Lung (tissue), 12 donors: ENCODE data around the gene NACAD. TPM values are rescaled to one million over a fixed set of nuclear protein-coding genes. Genes with fewer than 3 reads are reported as not detected.

Source experiments
- ATAC-seq: fragments of 200-7000 bp; cut with Tn5 transposase; one replicate; pipeline ENCODE4 v1.9.1; 2020; ENCODE audit warnings: moderate number of reproducible peaks; ENCODE audit not compliant: insufficient read depth, low FRiP score
- DNase-seq, 3 donors: peaks; one replicate each; pipeline ENCODE4 v3.0.0-alpha.2; 2013 to 2017
- H3K27ac ChIP-seq, 2 donors: one replicate each; pipeline ENCODE4 v1.5.1; 2013; ENCODE audit warnings: mild to moderate bottlenecking in 2 of 2, moderate library complexity in 2 of 2, control low read depth in 1 of 2, inconsistent platforms in 1 of 2, low read depth in 1 of 2, low read length in 1 of 2
- H3K27me3 ChIP-seq, 3 donors: one replicate each; pipeline ENCODE4 v1.5.1; 2013; ENCODE audit warnings: low read length in 2 of 3; ENCODE audit not compliant: control insufficient read depth in 3 of 3, insufficient read depth in 3 of 3
- H3K36me3 ChIP-seq, 4 donors: one replicate each; pipeline ENCODE4 v1.5.1; 2013; ENCODE audit warnings: low read length in 4 of 4, mild to moderate bottlenecking in 1 of 4, moderate library complexity in 1 of 4; ENCODE audit not compliant: control insufficient read depth in 4 of 4, insufficient read depth in 4 of 4
- H3K4me1 ChIP-seq, 5 donors: one replicate each; pipeline ENCODE4 v1.5.1; 2013; ENCODE audit warnings: low read length in 5 of 5, mild to moderate bottlenecking in 2 of 5, moderate library complexity in 1 of 5; ENCODE audit not compliant: control insufficient read depth in 5 of 5, insufficient read depth in 5 of 5
- H3K4me3 ChIP-seq: one replicate; pipeline ENCODE4 v1.5.1; 2013; ENCODE audit warnings: mild to moderate bottlenecking, control low read depth, moderate library complexity
- H3K9ac ChIP-seq, 2 donors: one replicate each; pipeline ENCODE4 v1.5.1; 2013; ENCODE audit warnings: low read length in 2 of 2, control low read depth in 1 of 2; ENCODE audit not compliant: insufficient read depth in 1 of 2
- H3K9me3 ChIP-seq, 4 donors: one replicate each; pipeline ENCODE4 v1.5.1; 2013; ENCODE audit warnings: low read length in 3 of 4, mild to moderate bottlenecking in 1 of 4, moderate library complexity in 1 of 4; ENCODE audit not compliant: control insufficient read depth in 4 of 4, insufficient read depth in 3 of 4
- WGBS, 2 donors: extraction: QIAGEN DNeasy Blood & Tissue Kit; methylation state at CpG; one replicate each; pipeline ENCODE4 v1.1.7; 2013; 5-methylcytosine and 5-hydroxymethylcytosine counted together
- polyA plus RNA-seq, 2 donors: library from polyadenylated mRNA; stranded (reverse); fragments of 200-250 nt; gene quantifications; one replicate each; pipeline ENCODE4 v1.2.1, GENCODE V29; 2013
- total RNA-seq, 2 donors: library from RNA; depleted of rRNA in 1 of 2; stranded (reverse); fragments of >200 nt in 1 of 2; gene quantifications; one replicate each; pipeline ENCODE4 v1.2.1, GENCODE V29; 2014 to 2021
- TF ChIP-seq, protein P1 (sequence below): IDR thresholded peaks from 2 replicates; pipeline ENCODE4 v1.5.1; 2012; ENCODE audit warnings: mild to moderate bottlenecking; ENCODE audit errors: control extremely low read depth, extremely low read depth
- donor health status: control.
- donor health status: control.
- donor health status: Bipolar disorder and iron deficiency.
- donor health status: healthy.
- donor health status: DM: yes; HTN: yes; CAD: no.

NACAD gene
- total and polyA plus RNA-seq, 4 donors = 0.85 to 3.7 (median 1.7) TPM

DNA sequence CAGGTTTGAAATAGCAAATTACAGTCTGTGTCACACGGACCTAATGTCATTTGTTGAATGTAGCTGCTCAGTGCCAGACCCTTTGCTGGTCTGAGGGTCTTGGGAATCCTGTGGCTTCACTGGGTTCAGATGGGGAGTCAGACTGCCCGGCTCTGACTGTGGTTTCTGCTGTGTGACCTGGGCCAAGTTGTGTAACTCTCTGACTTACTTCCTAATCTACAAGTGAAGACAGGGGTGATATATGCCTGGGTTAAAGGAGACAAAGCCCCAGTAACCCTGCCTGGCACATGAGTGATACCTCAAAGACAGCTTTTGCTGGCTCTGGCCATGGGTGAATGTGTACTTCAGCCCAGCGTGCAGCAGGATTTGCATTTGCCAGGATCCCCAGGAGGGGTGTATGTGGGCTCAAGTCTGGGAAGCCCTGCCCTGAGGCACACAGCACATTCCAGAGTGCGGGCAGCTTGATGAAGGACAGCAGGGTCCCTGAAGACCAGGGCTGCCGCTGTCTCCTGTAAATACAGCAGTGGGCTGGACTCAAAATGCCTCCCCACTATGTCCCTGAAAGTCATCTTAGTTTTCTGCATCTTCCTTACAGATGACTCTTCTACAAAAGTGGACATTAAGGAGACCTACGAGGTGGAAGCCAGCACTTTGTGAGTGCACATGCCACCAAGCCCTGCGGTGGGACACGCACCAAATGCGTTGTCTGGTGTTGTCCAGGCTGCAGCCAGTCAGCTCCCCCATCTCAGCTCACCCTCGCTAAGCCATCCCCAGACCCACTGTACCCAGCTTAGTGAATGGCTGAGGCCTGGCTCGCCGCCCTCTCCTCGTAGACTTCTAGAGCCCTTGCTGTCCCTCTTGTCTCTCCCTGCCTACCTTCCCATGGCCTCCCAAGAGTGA lies 16.4 kb downstream of the NACAD start:
- no peak overlapping the region for H3K9ac ChIP-seq
- TF ChIP-seq, protein P1, sequence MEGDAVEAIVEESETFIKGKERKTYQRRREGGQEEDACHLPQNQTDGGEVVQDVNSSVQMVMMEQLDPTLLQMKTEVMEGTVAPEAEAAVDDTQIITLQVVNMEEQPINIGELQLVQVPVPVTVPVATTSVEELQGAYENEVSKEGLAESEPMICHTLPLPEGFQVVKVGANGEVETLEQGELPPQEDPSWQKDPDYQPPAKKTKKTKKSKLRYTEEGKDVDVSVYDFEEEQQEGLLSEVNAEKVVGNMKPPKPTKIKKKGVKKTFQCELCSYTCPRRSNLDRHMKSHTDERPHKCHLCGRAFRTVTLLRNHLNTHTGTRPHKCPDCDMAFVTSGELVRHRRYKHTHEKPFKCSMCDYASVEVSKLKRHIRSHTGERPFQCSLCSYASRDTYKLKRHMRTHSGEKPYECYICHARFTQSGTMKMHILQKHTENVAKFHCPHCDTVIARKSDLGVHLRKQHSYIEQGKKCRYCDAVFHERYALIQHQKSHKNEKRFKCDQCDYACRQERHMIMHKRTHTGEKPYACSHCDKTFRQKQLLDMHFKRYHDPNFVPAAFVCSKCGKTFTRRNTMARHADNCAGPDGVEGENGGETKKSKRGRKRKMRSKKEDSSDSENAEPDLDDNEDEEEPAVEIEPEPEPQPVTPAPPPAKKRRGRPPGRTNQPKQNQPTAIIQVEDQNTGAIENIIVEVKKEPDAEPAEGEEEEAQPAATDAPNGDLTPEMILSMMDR = no peak
- DNase-seq = no peak
- H3K4me1 ChIP-seq = no peaks in the 10 kb centered on the region
- no peak overlapping the region for H3K27ac ChIP-seq
- no peaks in the 10 kb centered on the region for H3K27me3 ChIP-seq
- peaks cover 0 to 2% (median 0%) of the 10 kb centered on the region in 4 donors for H3K9me3 ChIP-seq
- peaks cover 6 to 75% (median 34%) of the 10 kb centered on the region in 4 donors for H3K36me3 ChIP-seq
- no peak overlapping the region for H3K4me3 ChIP-seq
- 89 to 91% methylated on average over 13 of the region's 13 CpGs for WGBS, 2 donors
- no peak for ATAC-seq

DNA sequence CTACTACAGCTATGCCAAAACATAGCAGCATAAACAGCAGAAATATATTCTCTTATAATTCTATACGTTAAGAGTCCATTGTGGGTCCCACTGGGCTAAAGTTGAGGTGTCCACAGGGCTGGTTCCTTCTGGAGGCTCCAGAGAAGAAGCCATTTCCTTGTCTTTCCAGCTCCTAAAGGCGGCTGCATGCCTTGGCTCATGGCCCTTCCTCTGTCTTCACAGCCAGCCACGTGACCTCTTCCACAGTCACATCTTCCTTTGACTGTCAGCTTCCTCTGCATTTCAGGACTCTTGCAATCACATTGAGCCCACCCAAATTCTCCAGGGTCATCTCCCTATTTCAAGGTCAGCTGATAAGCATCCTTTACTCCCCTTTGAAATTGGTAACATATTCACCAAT lies 17.2 kb downstream of the NACAD start:
- H3K27ac ChIP-seq = no peak overlapping the region
- ATAC-seq (no peak), DNase-seq (no peak)
- WGBS, 2 donors = 51 to 83% methylated on average over 3 of the region's 3 CpGs
- no peaks in the 10 kb centered on the region for H3K27me3 ChIP-seq
- peaks cover 6 to 69% (median 33%) of the 10 kb centered on the region in 4 donors for H3K36me3 ChIP-seq
- TF ChIP-seq, protein P1 = no peak
- H3K9me3 ChIP-seq = peaks cover 0 to 2% (median 0%) of the 10 kb centered on the region in 4 donors
- no peak overlapping the region for H3K4me3 ChIP-seq
- no peaks in the 10 kb centered on the region for H3K4me1 ChIP-seq
- H3K9ac ChIP-seq = no peak overlapping the region

DNA sequence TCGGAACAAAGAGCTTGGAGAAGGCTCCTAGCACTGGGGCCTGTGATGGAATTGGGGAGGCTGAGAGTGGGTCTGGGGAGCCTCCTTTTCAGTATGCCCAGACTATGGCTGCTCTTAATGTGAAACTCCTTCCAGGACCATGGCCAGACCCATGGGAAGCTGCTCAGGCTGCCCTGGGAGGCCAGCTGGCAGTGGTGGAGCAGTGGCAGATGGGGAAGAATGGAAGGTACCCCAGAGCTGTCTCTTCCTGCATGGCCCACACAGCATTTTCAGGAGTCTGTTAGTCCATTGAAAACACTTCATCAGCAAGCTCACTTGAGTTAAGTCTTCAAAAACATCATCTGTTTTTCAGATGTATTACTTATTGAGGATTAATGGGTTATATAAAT lies 18.5 kb downstream of the NACAD start:
- H3K27me3 ChIP-seq = no peaks in the 10 kb centered on the region
- 94 to 96% methylated on average over 1 of the region's 1 CpG for WGBS, 2 donors
- H3K27ac ChIP-seq = no peak overlapping the region
- no peaks in the 10 kb centered on the region for H3K4me1 ChIP-seq
- TF ChIP-seq, protein P1 = no peak
- ATAC-seq = no peak
- peaks cover 0 to 65% (median 30%) of the 10 kb centered on the region in 4 donors for H3K36me3 ChIP-seq
- H3K9me3 ChIP-seq = peaks cover 0 to 2% (median 0%) of the 10 kb centered on the region in 4 donors
- H3K9ac ChIP-seq = no peak overlapping the region
- DNase-seq = no peak
- H3K4me3 ChIP-seq = no peak overlapping the region
